ENCODE data around the gene NDUFA13.

GRCh38 chr19:19507354-19507753 is 8.7 kb upstream of the NDUFA13 start:
- TF ChIP-seq YY1 (IDR thresholded peaks at IDR 0.05; ENCODE audit: insufficient read depth, insufficient read length) (no peak), ZNF274 (IDR thresholded peaks at IDR 0.05; ENCODE audit: low read depth, low read length) (no peak), SUZ12 (IDR thresholded peaks at IDR 0.05; ENCODE audit: extremely low read depth, insufficient read depth, insufficient read length) (no peak)

Data from NT2/D1 (cell line).